BJ (cell line): ENCODE measurements around the gene CD209. TPM values are rescaled to one million over a fixed set of nuclear protein-coding genes. Genes with fewer than 3 reads are reported as not detected.

ENCODE experiments used
- CTCF ChIA-PET: fragments of 350-600 bp; formaldehyde crosslinking; extraction: SDS; loops from one replicate; lab custom pipeline; 2021; ENCODE audit warnings: antibody characterized with exemption, inconsistent platforms; lab: Yijun Ruan, JAX
- POLR2A ChIA-PET: fragments of 300-600 bp; sonication (Branson Sonifier 250); formaldehyde crosslinking; extraction: SDS; loops from one replicate; lab custom pipeline; 2021; ENCODE audit warnings: antibody characterized with exemption; lab: Charles Lee
- DNase-seq: peaks from one replicate; pipeline ENCODE4 v3.0.0-alpha.2; 2011; ENCODE audit warnings: low read depth
- H3K27me3 ChIP-seq: 2 replicates; pipeline ENCODE4 v1.6.0; 2011; ENCODE audit warnings: low read length; ENCODE audit not compliant: control insufficient read depth, insufficient read depth
- H3K36me3 ChIP-seq: 2 replicates; pipeline ENCODE4 v1.5.1; 2011; ENCODE audit warnings: low read length; ENCODE audit not compliant: control insufficient read depth, insufficient read depth
- H3K4me3 ChIP-seq: 2 replicates; pipeline ENCODE4 v1.5.1; 2011; ENCODE audit warnings: low read depth, mild to moderate bottlenecking, control low read depth, low read length
- CTCF ChIP-seq: IDR thresholded peaks from 2 replicates; pipeline ENCODE4 v1.5.1; 2011; ENCODE audit warnings: low read depth, mild to moderate bottlenecking, control low read depth, inconsistent platforms, low read length, moderate library complexity; ENCODE audit not compliant: insufficient read depth
- polyA plus RNA-seq: library from polyadenylated mRNA; depleted of rRNA; stranded (reverse); fragments of >200 nt; gene quantifications from 2 replicates; pipeline ENCODE4 v1.2.3, GENCODE V29; 2011

Gene CD209
- polyA plus RNA-seq, 1 experiment, result not detected

DNA sequence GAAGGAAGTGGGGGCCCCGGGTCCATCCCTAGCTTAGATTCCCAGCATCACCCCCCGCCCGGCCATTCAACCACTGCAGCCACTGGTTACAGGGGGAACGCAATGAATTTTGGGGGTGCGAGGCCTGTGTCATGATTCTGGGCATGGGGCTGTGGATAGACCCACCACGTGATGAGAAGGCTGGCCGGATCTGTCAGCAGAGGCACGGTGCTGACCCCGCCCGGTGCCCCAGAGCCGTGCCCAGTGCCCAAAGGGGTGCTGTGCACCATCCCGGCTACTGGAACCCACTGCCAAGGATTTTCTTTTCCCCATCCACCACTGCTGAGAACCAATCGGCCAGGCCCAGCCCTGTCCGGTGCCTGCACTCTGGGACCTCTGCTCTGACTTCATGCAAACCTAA, 43.1 kb upstream of the CD209 start:
- DNase-seq, result no peak
- no peak for TF ChIP-seq CTCF
- POLR2A ChIA-PET, result no interaction called here
- Histone ChIP-seq H3K27me3 (peaks cover 17% of the 10 kb centered on the region), H3K36me3 (no peaks in the 10 kb centered on the region), H3K4me3 (no peak overlapping the region)
- CTCF ChIA-PET, result interaction anchor here (1.1 to 2.2 kb wide), 4 partner anchors 8 to 222 kb away, joined by 3 to 10 read pairs (median 4); partner anchors contain the start of gene TRAPPC5

DNA sequence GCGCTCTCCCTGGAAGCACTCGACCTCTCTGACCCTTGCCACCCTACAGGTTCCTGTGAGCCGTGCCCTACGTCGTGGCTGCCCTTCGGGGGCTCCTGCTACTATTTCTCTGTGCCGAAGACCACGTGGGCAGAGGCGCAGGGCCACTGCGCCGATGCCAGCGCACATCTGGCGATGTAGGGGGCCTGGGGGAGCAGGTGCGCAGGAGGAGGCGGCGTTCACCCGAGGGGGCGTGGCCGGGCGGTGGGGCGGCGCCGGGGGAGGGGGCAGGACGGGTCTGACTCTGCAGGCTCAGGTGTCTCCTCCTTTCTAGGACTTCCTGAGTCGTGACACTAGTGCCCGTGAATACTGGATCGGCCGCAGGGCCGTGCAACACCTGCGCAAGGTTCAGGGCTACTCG, 42.1 kb upstream of the CD209 start:
- no peak for TF ChIP-seq CTCF
- CTCF ChIA-PET, result no interaction called here
- POLR2A ChIA-PET, result no interaction called here
- Histone ChIP-seq H3K27me3 (peaks cover 17% of the 10 kb centered on the region), H3K36me3 (no peaks in the 10 kb centered on the region), H3K4me3 (no peak overlapping the region)
- no peak for DNase-seq

- POLR2A ChIA-PET, result no interaction called here
- no peak overlapping the region for H3K4me3 ChIP-seq
- peaks cover 17% of the 10 kb centered on the region for H3K27me3 ChIP-seq
- DNase-seq, result no peak
- H3K36me3 ChIP-seq, result no peaks in the 10 kb centered on the region
- CTCF ChIA-PET, result no interaction called here
- TF ChIP-seq CTCF, result no peak
Measured at GRCh38 chr19:7788933-7789323, 41.6 kb upstream of the CD209 start.

DNA sequence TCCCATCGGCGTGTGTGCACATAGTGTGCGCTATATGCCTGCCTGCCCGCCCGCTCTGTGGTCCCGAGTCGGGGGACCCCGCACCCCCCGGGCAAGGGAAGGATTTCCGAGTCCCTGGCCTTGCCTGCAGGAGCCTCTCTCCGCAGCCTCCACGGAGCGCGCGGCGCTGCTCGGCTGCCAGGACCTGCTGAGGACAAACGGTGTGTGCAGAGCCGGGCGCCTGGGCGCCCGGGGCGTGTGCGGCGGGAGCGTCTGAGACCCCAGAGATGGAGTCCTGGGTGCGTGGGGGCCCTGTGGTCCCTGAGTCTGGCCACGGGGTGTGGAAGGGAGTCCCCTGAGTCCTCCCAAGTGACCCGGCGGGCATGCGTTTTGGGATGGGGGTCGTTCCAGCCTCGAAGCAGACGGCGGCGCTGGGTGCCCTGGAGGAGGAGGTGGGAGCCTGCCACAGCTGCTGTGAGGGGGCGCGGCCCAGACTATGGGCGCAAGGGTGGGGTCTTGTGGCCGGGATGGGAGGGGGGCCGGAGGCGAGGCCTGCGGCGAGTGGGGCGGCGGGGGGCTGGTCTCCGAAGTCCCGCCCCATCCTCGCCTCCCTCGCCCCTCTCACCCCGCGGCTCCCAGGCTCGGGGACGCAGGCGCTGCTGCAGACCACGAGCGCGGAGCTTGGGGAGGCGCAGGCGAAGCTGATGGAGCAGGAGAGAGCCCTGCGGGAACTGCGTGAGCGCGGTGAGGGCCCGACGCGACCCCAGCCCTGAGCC, 41.0 kb upstream of the CD209 start:
- POLR2A ChIA-PET, result no interaction called here
- Histone ChIP-seq H3K4me3 (no peak overlapping the region), H3K27me3 (peaks cover 17% of the 10 kb centered on the region), H3K36me3 (no peaks in the 10 kb centered on the region)
- no peak for DNase-seq
- CTCF ChIA-PET, result no interaction called here
- TF ChIP-seq CTCF, result no peak

DNA sequence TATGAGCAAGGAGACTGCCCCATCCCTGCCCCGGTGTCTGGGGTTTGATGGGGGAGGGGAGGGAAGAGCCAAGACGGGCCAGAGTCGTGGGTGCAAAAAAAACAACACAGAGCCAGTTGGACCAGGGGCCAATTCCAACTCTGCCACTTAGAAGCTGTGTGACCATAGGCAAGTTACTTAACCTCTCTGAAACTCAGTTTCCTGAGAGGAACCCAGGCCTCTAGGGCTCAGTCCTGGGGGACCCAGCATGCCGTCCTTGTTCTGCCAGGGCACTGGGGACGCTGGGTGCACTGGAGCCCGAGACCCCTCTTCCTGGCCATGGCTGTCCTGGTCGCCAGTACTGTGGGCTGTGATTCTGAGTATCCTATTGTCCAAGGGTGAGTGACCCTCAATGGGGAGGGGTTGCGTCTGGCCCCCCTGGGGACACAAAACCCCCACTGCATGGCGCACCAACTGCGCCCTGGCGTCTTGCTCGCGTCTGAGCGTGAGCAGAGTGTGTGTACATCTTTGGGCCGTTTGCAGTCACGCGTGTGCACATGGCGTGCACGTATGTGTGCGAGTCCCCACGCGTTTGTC, 40.4 kb upstream of the CD209 start:
- CTCF ChIA-PET, result no interaction called here
- TF ChIP-seq CTCF, result no peak
- no peaks in the 10 kb centered on the region for H3K36me3 ChIP-seq
- H3K27me3 ChIP-seq, result peaks cover 15% of the 10 kb centered on the region
- no peak for DNase-seq
- POLR2A ChIA-PET, result no interaction called here
- H3K4me3 ChIP-seq, result no peak overlapping the region
